ENCODE measurements around the gene HCN4. TPM values are rescaled to one million over a fixed set of nuclear protein-coding genes. Genes with fewer than 3 reads are reported as not detected.

The HCN4 gene
- total RNA-seq, 1 donor from 2014 or later = not detected

DNA sequence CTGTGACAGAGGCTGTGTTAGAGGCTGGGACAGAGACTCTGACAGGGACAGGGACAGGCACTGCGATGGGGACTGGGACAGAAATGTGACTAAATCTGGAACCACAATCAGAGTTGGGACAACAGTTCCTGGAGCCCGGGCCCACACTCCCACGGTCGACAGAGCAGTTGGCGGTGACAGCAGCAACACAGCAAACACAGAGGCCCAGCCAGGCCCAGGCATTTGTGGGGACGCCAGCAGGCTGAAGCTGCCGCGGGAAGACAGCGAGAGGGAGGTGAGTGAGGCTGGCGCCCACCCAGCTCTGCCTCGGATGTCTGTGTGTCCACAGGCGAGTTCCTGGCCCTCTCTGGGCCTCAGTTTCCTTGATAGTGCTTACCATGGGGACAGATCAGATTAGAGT lies 9.3 kb upstream of the HCN4 start:
- DNase-seq = no peak

DNA sequence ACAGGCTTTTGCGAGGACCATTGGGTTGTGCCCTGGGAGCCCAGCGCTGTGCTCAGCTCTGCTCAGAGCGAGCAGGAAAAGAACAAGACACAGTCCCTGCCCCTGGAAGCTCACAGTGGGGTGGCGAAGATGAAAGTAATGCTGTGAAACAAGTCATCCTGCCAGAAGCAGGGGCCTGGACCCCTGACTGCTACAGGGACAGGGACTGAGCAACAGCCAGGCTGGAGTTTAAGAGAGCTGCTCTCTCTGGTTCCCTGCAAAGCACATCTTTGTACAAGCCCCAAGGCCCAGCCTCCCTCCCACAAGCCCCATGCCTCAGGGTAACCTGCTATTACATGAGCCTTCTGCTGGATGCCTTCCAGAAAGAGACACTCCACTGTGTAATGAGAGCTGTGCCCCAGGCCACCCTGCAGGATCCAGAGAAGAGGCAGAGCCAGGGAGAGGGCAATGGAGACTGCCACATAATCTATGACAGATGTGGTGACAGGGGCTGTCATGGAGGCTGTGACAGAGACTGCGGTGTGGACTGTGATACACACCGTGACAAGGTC lies 7.1 kb upstream of the HCN4 start:
- no peak for DNase-seq

DNA sequence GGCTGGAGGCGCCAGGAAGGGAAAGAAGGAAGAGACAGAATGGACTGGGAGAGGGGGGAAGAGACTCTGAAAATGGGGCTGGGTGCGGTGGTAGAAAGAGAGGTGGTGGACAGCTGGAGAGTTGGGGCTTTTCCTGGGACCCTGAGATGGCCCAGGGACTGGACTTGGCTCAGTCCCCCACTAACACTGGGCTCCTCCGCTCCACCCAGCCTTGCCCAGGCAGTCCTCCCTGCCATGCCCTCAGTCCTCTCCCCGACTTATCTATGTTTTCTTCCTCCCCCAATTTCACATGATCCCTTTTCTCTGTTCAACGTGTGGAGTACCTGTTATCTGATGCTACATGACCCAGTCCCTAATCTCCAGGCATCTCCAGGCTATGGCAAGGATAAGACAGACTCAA lies 6.3 kb upstream of the HCN4 start:
- DNase-seq = no peak

DNA sequence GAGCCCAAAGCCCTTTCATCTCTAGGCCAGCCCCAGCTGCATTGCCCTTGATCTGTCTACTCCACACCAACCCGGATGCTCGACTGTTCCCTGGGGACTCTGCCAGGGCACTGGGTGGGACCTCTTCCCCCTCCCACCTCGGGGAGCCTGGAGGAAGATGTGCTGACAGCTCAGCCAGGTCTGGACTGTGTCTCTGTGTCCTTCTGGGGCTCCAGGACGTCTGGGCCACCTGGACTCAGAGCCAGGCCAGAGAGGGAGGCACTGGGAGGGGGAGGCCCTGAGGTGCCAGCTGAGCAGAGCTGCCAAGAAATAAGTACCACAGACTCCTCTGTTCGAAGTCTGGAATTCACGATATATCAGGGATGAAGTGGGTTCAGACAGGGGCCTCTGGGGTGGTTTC lies 5.8 kb upstream of the HCN4 start:
- no peak for DNase-seq

DNA sequence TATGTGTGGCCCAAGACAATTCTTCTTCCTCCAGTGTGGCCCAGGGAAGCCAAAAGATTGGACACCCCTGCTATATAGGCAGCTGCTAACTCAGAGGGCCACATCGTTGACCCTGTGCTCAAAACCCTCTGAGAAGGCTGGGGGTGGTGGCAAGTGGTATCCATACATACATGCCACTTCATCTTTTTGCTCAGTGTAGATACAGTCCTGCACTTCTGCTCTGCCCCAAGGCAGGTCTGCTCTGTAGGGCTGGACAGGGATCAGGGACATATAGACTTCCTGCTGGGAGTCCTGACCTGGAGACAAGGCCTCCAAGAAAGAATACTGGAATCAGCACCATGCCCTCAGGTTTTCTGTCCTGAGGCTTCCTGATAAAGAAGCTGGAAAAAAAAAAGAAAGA lies 4.5 kb upstream of the HCN4 start:
- no peak for DNase-seq

DNA sequence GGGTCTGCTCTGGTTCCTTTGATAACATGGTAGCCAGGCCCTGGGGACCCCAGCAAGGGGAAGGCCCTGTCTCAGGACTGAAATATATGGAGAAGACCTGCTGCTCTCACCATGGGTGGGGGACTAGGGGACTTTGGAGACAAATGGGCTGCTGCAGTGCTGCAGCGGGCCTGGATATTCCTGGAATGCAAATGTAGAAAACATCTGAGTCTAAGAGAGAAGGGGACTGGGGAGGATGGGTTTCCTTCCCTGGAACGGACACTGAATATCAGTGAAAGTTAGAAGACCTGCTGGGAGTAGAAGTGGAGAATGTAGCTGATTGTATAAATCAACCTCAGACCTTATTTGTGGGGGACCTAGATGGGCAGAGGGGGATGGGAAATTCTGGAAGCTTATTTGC lies 3.1 kb upstream of the HCN4 start:
- DNase-seq = no peak

DNA sequence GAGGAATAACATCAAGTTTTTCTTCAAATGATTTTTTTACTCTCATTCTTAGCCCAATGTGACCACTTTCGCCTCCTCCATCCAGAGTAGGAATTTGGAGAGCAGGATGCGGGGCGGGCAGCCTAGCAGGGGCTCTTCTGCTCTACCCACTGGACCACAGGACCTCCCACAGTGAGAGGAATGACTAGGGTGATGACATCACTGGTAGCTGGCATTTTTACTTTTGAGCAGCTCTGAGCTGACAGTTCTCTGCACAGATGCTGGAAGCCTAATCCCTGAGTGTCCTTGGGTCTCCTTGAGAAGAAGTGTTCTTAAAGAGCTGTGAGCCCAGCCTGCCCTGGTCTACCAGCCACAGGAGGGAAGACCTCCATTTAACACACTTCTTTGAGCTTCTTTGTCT lies 1.4 kb upstream of the HCN4 start:
- DNase-seq = no peak

DNA sequence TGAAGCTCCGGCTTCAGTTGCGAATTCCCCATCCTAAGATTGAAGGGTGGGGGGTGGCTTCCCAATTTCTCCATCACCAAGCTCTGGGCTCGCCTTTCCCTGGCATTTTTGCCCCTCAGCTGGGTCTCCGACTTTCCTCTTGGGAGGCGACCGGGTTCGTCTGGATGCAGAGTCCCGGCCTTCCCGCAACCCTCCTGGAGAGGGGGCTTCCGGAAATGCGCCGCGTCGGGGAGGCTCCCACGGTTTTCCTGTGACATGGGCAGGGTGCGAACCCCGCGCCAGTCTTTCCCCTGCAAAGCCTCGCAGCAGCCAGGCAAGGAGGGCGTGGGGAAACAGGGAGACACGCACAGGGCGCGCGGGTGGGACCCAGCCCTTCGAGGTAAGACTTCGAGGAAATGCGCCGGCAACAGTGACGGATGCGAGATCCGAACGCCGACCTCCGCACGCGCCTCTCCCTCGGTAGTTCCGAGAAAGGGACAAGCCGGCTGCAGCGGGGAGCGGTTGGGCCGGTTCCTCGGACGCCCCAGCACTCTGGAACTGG lies 466 bp upstream of the HCN4 start:
- no peak for DNase-seq

DNA sequence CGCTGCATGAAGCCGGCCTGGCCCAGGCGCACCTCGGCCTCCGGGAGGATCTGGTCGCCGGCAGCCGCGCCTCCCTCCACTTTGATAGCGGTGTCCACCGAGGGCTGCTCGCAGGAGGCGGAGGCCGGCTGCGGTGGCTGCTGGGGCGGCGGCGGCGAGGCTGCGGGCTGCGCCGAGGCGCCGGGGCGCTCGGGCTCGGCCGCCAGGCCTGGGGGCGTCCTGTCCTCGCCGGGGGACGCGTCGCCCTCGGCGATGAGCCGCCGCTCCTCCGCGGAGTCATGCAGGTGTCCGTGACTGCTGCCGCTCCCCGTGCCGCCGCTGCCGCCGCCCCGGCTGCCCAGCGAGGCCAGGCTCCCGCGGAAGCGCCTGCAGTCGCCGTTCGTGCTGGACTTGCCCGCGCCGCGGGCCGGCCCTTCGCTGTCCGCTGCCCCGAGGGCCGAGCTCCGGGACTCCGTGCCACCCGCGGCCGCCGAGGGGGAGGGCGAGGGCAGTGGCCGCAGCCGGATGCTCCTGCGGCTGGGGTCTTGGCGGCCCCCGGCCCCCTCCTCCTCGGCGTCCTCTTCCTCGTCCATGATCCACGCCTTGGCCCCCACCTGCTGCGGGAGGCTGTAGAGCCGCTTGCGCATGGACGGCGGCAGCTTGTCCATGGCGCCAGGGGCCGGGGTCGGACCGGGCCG lies 996 bp downstream of the HCN4 start:
- DNase-seq = no peak

DNA sequence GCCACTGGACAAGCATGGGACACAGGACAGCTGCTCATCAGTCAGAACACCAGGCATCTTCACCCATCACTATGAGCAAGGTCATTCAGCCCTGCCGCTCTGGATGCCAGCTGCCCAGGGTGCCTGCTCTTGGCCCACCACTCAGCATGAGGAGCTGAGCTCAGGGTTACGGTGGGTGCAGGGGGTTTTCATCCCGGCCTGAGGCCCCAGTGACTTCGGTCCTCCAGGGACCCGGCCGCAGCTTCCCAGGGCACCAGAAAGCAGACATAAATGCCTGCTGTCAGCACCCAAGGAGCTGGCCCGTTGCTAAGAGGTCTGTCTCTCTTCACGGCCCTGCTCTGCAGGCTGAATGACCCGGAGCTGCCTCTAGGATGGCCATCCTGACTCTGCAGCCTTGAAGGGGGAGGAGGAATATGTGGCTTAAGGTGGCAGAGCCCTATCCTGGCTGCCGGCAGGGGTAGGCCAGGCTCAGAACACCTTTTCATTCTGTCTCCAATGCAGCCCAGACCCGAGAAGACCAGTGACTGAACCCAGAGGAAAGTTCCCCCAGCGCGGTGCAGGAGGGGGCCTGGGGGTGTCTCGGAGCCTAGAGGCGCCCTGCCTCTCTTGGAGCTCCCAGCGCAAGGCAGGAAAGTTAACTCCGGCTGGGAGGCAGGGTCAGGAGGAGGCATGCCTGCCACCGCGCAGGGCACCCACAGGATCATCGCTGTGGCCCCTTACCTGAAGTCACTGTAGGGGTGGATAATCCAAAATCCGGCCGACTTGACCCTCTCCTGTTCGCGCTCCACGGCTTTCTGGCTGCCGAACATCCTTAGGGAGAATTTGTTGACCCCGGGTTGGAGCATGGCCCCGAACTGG lies 1.8 kb downstream of the HCN4 start:
- no peak for DNase-seq

DNA sequence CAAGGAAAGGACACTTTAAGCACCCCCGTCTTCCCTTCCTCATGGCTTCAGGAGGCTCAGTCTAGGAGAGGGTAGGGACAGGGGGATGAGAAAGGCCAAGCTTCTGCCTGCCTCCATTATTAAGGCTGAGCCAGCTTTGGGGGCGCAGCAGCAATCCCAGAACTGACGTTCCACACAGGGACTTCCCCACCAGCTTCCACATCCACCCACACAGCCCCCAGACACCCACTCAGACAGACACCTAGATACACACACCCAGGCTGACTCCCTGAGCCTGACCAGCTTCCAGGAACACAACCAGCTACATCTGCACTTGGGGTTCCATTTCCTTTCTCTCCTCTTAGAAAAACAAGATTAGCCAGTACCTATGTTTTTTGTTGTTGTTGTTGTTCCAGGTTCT lies 4.7 kb downstream of the HCN4 start:
- no peak for DNase-seq

DNA sequence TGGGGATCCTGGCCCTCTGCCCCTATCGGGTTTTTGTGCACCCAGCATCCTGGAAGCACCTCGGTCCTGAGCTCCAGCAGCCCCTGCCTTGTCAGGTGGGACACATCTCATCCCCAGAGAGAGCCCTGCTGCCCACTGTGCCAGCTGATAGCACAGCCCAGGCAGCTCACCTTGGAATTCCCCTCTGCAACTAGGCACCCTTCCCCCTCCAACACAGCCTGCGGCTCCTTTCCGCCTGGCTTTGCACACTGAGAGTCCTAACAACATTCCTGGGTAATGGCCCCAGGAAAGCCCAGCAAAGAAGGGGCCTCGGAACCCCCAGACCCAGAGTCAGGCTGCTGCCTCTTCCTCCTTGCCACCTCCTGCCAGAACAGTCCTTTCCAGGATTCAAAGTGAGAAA lies 5.9 kb downstream of the HCN4 start:
- DNase-seq = no peak

DNA sequence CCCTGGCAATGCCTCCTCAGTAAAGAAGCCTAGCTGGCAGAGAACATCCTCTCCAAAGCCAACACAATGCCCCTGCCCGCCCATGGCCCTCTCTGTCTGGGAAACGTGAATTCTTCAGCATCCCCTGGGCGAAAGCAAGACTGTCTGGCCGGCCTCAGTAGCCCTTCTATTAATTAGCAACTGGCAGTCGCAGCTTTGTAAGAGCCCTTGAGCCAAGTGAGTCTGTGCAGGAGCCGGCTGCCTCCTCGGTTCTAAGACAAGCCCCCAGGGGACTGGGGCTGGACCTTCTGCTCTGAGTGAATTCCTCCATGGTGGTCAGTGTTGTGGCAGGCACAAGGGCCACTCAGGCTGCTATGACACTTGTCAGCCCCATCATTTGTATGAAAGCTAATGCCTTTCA lies 7.4 kb downstream of the HCN4 start:
- no peak for DNase-seq

DNA sequence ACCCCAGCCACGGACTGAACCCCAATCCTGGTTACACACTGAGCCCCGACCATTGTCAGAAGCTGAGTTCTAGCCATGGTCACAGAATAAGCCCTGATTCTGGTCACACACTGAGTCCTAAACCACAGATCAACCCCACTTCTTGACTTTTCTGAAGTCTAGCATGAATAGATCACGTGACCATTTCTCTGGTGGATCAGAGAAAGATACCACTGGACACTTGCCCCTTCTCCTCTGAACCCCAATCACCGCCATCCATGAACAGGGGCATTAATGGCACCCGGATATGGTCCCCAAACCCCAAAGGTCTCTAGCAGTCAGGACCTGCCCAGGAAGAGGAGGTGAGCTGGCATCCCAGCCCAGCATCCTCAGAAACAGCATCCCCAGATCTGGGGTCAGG lies 9.1 kb downstream of the HCN4 start:
- DNase-seq = no peak

DNA sequence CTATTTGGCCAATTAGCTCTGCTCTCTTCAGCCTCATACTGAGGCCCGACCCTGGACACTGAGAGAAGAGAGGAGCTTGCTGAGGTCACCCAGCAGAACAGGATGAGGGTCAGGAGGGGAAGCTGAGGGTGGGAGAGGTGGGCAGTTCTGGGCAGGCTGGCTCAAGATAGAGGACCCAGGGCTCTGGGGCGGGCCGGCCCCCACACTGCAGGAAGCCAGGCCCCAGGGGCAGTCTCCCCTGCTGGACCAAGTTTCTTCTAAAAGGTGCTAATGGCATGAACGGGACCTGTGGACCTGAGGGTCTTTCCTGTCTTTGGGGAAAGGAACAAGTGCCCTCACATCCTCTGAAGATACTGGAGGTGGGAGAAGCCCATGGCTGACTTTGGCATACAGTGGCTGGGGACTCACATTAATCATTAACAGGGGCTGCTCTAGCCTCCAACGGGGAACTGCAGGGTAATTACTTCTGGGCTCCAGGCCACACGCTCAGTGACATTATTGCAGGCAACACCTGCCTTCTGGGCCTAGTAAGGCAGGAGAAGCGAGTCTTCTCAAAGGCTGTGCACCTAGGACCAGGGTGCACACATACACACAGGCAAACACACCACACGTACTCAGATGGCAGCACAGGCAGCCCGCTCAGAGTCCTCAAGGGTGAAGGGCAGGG lies 10.6 kb downstream of the HCN4 start:
- no peak for DNase-seq

DNA sequence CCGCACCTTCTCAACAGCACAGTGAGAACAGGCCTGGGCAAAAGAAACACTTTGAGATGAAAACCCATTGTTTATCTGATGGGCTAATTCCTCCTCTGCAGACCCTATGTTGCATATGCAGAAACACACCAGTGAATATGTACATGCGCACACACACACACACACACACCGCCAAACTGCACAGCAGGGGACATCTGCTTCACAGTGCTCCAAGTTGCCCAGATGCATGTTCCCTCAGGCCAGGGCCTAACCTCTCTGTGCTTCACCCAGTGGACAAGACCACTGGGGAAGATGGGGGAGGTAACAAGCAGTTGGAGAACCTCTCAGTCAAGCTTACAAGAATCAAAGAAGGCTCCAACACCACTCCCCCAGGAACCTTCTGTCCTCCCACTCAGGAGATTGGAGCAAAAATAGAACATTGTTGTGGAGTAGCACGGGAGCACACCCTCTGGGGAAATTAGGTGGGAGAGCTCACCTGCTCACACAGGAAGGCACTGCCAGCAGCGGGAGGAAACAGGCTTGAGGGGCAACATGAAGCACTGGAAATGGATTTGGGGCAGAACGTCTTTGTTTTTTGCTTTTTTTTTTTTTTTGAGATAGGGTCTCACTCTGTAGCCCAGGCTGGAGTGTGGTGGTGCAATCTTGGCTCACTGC lies 13.0 kb downstream of the HCN4 start:
- no peak for DNase-seq

DNA sequence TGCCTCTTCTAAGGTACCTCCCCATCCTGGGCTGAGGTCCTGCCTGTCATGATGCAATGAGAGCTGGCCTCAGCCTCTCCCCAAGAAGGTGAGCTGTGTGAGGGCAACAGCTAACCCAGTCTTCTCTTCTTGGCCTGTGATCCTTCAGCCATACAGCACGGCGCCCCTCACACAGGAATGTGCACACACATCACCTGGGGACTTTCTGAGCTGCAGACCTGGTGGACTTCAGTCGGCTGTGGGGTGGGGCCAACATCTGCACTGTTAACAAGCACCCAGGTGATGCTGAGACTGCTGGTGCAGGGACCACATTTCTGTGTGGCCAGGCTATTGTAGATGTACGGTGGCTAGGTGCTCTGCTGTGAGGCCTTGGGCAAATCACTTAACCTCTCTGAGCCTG lies 14.5 kb downstream of the HCN4 start:
- DNase-seq = no peak

DNA sequence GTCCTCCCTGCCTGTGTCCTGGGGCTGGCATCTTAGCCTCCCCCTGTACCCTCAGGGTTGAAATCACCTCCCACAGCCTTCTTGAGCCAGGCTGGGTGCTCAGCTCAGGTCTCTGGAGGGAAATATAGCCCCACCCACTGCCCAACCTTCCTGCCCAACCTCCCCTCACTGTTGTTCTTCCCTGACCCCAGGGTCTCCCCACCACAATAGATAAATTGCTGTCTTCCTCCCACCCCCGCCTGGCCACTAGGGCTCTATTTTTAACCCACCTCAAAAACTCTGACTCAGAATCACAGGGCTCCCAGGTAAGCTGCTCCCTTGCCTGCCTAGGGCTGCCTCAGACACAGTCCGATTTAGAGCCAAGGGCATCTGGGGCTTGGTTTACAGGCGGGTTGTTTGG lies 15.0 kb downstream of the HCN4 start:
- no peak for DNase-seq

DNA sequence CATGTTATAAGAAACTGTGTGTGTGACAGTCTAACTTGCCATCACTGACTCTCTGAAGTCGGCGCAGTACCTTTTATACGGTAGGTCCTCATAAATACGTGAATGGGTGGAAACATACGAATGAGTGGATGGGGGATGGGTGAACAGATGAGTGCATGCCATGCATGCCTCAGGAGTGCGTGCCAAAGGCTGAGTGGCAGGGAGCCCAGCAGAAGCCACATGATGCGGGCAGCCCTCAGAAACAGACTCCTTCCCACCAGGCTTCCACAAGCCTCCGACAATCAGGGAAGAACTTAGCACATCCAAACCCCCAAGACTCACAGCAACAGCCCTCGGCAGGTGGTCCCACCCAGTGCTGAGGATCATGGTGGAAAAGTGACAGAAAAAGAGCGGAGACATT lies 16.7 kb downstream of the HCN4 start:
- no peak for DNase-seq

DNA sequence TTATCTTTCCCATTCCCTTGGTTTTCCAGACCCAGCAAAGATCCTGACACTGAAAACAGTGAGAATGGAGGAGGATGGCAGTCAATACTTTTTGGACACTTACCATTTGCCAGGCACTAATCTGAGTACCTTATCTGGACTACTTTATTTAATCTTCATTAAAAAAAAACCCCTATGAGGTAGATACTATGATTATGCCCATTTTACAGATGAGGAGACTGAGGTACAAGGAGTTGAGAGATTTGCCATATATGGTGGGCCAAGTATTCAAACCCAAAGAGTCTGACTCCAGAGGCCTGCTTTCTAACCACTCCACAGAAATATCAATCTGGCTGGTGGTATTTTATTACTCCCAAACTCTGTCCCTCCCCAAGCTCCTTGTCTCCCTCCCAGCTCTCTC lies 19.6 kb downstream of the HCN4 start:
- DNase-seq = no peak

DNA sequence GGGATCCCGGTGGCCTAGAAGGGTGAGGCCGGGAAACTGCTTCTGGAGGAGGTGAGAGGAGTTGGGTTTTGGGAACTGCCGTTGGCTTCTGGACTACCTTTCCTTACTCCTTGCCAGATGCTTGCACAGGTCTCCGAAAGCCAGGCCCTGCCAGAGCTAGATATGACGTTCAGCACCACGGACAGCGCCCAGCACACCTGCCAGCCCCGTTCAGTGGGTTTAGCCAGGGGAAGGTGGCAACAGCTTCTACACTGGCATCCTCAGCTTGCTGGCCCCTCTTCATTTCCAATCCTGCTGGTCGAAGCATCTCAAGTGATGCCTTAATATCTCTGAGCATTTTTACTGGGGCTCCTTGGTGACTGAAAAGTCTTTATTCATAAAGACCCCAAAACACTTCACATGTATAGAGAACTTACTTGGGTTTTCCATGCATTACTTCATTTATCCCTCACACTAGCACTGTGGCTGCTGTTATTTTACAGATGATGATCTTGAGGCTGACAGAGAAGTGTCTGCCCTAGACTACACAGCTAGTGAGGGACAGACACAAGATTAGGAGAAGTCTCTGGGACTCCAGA lies 21.9 kb downstream of the HCN4 start:
- DNase-seq = peak; percentile 53

DNA sequence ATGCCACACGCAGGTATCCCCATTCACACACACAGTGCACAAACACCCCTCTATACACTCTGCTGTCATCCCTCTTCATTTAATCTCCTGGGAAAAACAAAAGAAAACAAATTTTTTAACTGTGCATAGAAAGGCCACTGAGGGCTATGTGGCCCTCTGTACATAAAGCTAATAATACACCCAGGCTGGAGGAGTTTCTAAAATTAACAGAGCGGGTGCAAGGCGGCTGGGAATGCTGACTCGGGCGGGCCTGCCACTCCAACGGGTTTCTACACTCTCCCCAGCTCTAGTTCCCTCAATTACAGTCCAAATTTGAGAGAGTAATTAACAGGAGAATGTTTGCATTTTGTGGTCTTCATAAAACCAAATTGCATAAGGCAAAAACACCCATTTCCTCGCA lies 23.1 kb downstream of the HCN4 start:
- no peak for DNase-seq
